Right forelimb (tissue), 1 donor: Measurements from ENCODE around the gene LALBA.
"Not testable (repeated sequence)": the region's sequence is repeated elsewhere in the genome, so short reads cannot be mapped to it uniquely, and the experiment has no call there.

Source experiments
- DNase-seq: peaks from one replicate; pipeline ENCODE4 v3.0.0-alpha.2; 2018

Gene LALBA

GRCh38 chr12:48527891-48528670, 41.8 kb downstream of the LALBA start:
- DNase-seq, result no peak

GRCh38 chr12:48525332-48525731, 44.5 kb downstream of the LALBA start, which contains the start of gene OR8S1:
TSS of gene OR8S1 (plus strand) at chr12:48525632. CDS start at chr12:48525632, 0 bp downstream.
- no peak for DNase-seq

- not testable (repeated sequence) for DNase-seq
Observed at GRCh38 chr12:48520381-48520780, 49.5 kb downstream of the LALBA start.
